Measurements from ENCODE around the gene NOL4L. TPM values are rescaled to one million over a fixed set of nuclear protein-coding genes. Genes with fewer than 3 reads are reported as not detected.
A peak's percentile ranks its signal among the peaks of the same experiment; 100 is the strongest.

Gene NOL4L
- total and polyA plus RNA-seq, 2 donors (not counting 3 experiments of a cell fraction or from before 2014, with no cell fraction given) = 55.2 to 79.6 TPM

GRCh38 chr20:32510120-32510600 is 75.0 kb downstream of the NOL4L start:
- H3K36me3 ChIP-seq (ENCODE audit: control insufficient read depth in 2 of 2, extremely low read depth in 1 of 2, insufficient read depth in 2 of 2, low read length in 2 of 2) = no peaks in the 10 kb centered on the region
- no peaks in the 10 kb centered on the region for H3K9me1 ChIP-seq (replicated peaks; ENCODE audit: control insufficient read depth, extremely low read depth, insufficient read depth, low read length)
- ChIA-PET CTCF (interaction anchor here (1.0 to 4.4 kb wide), 4 partner anchors 12 to 142 kb away, joined by 3 to 25 read pairs (median 4); no protein-coding TSS in a partner anchor), POLR2A (no interaction called here)
- peak overlapping the region; percentile 29 for H2AFZ ChIP-seq (ENCODE audit: low read depth, low read length)
- H3K4me1 ChIP-seq (ENCODE audit: control insufficient read depth, extremely low read depth, insufficient read depth, low read length) = peaks cover 24% of the 10 kb centered on the region
- H3K4me2 ChIP-seq (ENCODE audit: insufficient read depth, low read length) = no peak overlapping the region
- no peak overlapping the region for H3K9ac ChIP-seq (replicated peaks; ENCODE audit: extremely low read depth, insufficient read depth, low read length)
- no peak overlapping the region for H3K27ac ChIP-seq (ENCODE audit: insufficient read depth, low read depth, low read length)
- no peaks in the 10 kb centered on the region for H3K9me3 ChIP-seq (replicated peaks; ENCODE audit: control insufficient read depth, insufficient read depth, low read length)
- TF ChIP-seq JUN (IDR thresholded peaks at IDR 0.05; ENCODE audit: borderline replicate concordance, insufficient read depth, insufficient read length, low read depth) (no peak), POLR2AphosphoS5 (IDR thresholded peaks at IDR 0.05; ENCODE audit: insufficient read depth, low read depth, low read length) (no peak), POLR2A (IDR thresholded peaks at IDR 0.05; ENCODE audit: low read depth, low read length) (no peak), EZH2 (IDR thresholded peaks at IDR 0.05; ENCODE audit: borderline replicate concordance, low read depth, low read length, severe bottlenecking) (no peak), CTCF (IDR thresholded peaks at IDR 0.05; ENCODE audit: extremely low read depth in 1 of 2, insufficient read depth in 1 of 2, low read depth in 1 of 2, low read length in 2 of 2) (no peak), FOS (IDR thresholded peaks at IDR 0.05; ENCODE audit: borderline replicate concordance, insufficient read depth, low read length) (no peak), GATA2 (IDR thresholded peaks at IDR 0.05; ENCODE audit: insufficient read depth, insufficient read length, low read depth, low read length) (no peak), MYC (IDR thresholded peaks at IDR 0.05; ENCODE audit: low read depth, low read length) (no peak), MAX (IDR thresholded peaks at IDR 0.05; ENCODE audit: insufficient read depth, insufficient read length) (no peak)
- H3K27me3 ChIP-seq (ENCODE audit: control insufficient read depth in 2 of 2, insufficient read depth in 2 of 2, low read length in 2 of 2) = no peaks in the 10 kb centered on the region
- BruUV-seq (replicated peaks) = no TSS peak
- no peaks in the 10 kb centered on the region for H3K79me2 ChIP-seq (ENCODE audit: control insufficient read depth, insufficient read depth, low read length)
- intact Hi-C loops (cut with micrococcal nuclease) (no loop called here), dilution Hi-C loops (cut with MboI; ENCODE audit: extremely low pct_ligation_motif_present, low sequenced_read_pairs) (no loop called here)
- H4K20me1 ChIP-seq (replicated peaks; ENCODE audit: control insufficient read depth, extremely low read depth, insufficient read depth, low read length) = no peaks in the 10 kb centered on the region
- DNase-seq (ENCODE audit: low read depth, low spot score) = no peak
- no peak overlapping the region for H3K4me3 ChIP-seq (replicated peaks in 1 of 3; ENCODE audit: insufficient read depth in 1 of 3, low read depth in 1 of 3, low read length in 3 of 3)
- FAIRE-seq = peak; percentile 33

Data from endothelial cell of umbilical vein (primary cell).